ENCODE measurements around the gene DENND1B.

Gene DENND1B

GRCh38 chr1:197553281-197553680, 222.0 kb downstream of the DENND1B start:
- Histone ChIP-seq H3K4me1 (ENCODE audit: control insufficient read depth, insufficient read depth, low read length) (no peaks in the 10 kb centered on the region), H3K27ac (ENCODE audit: extremely low read depth, low read depth, low read length) (no peak overlapping the region), H3K4me3 (ENCODE audit: low read depth, low read length) (no peak overlapping the region), H3K36me3 (ENCODE audit: control insufficient read depth in 2 of 2, insufficient read depth in 1 of 2, low read length in 2 of 2) (no peaks in the 10 kb centered on the region), H3K9me3 (ENCODE audit: control insufficient read depth, insufficient read depth, low read depth, low read length) (no peaks in the 10 kb centered on the region)
- TF ChIP-seq ZNF677 (tag by site-specific recombination; IDR thresholded peaks at IDR 0.05) (no peak), OSR2 (tag by site-specific recombination; IDR thresholded peaks at IDR 0.05) (no peak)
- ChIA-PET POLR2A (no interaction called here), CTCF (no interaction called here)

- ChIA-PET POLR2A (no interaction called here), CTCF (interaction anchor here (0.6 kb wide), 2 partner anchors 724 to 797 kb away, joined by 3 to 4 read pairs; no protein-coding TSS in a partner anchor)
- H3K9me3 ChIP-seq (ENCODE audit: control insufficient read depth, insufficient read depth, low read depth, low read length) = no peaks in the 10 kb centered on the region
Measured at GRCh38 chr1:197546989-197547388, 228.3 kb downstream of the DENND1B start.

GRCh38 chr1:197544553-197544952, 230.7 kb downstream of the DENND1B start:
- H3K4me1 ChIP-seq (ENCODE audit: control insufficient read depth, insufficient read depth, low read length) = no peaks in the 10 kb centered on the region
- no peaks in the 10 kb centered on the region for H3K36me3 ChIP-seq (ENCODE audit: control insufficient read depth in 2 of 2, insufficient read depth in 1 of 2, low read length in 2 of 2)
- no peak overlapping the region for H3K27ac ChIP-seq (ENCODE audit: extremely low read depth, low read depth, low read length)
- POLR2A ChIA-PET = no interaction called here
- CTCF ChIA-PET = no interaction called here
- no peaks in the 10 kb centered on the region for H3K9me3 ChIP-seq (ENCODE audit: control insufficient read depth, insufficient read depth, low read depth, low read length)
- H3K4me3 ChIP-seq (ENCODE audit: low read depth, low read length) = no peak overlapping the region
- TF ChIP-seq ZBTB6 (tag by site-specific recombination; IDR thresholded peaks at IDR 0.05) = no peak
- peak; percentile 99 for TF ChIP-seq ZNF513 (tag by site-specific recombination; IDR thresholded peaks at IDR 0.05)

More at GRCh38 chr1:197546989-197547388, 228.3 kb downstream of the DENND1B start:
- Histone ChIP-seq H3K27ac (ENCODE audit: extremely low read depth, low read depth, low read length) (no peak overlapping the region), H3K36me3 (ENCODE audit: control insufficient read depth in 2 of 2, insufficient read depth in 1 of 2, low read length in 2 of 2) (no peaks in the 10 kb centered on the region), H3K4me1 (ENCODE audit: control insufficient read depth, insufficient read depth, low read length) (no peaks in the 10 kb centered on the region), H3K4me3 (ENCODE audit: low read depth, low read length) (no peak overlapping the region)
- TF ChIP-seq ZNF792 (tag by site-specific recombination; IDR thresholded peaks at IDR 0.05) (no peak), ZNF791 (tag by site-specific recombination; IDR thresholded peaks at IDR 0.05) (no peak), ZFHX2 (tag by site-specific recombination; conservative IDR thresholded peaks at IDR 0.05) (no peak)

GRCh38 chr1:197544130-197544529, 231.2 kb downstream of the DENND1B start:
- Histone ChIP-seq H3K27ac (ENCODE audit: extremely low read depth, low read depth, low read length) (no peak overlapping the region), H3K4me1 (ENCODE audit: control insufficient read depth, insufficient read depth, low read length) (no peaks in the 10 kb centered on the region), H3K36me3 (ENCODE audit: control insufficient read depth in 2 of 2, insufficient read depth in 1 of 2, low read length in 2 of 2) (no peaks in the 10 kb centered on the region), H3K9me3 (ENCODE audit: control insufficient read depth, insufficient read depth, low read depth, low read length) (no peaks in the 10 kb centered on the region), H3K4me3 (ENCODE audit: low read depth, low read length) (no peak overlapping the region)
- no peak for TF ChIP-seq CTCF (tag by site-specific recombination; IDR thresholded peaks at IDR 0.05)
- CTCF ChIA-PET = interaction anchor here (0.6 kb wide), 1 partner anchor 170 kb away, joined by 3 read pairs; no protein-coding TSS in a partner anchor
- POLR2A ChIA-PET = no interaction called here

- ChIA-PET POLR2A (no interaction called here), CTCF (no interaction called here)
- H3K4me1 ChIP-seq (ENCODE audit: control insufficient read depth, insufficient read depth, low read length) = no peaks in the 10 kb centered on the region
- H3K9me3 ChIP-seq (ENCODE audit: control insufficient read depth, insufficient read depth, low read depth, low read length) = no peaks in the 10 kb centered on the region
- H3K36me3 ChIP-seq (ENCODE audit: control insufficient read depth in 2 of 2, insufficient read depth in 1 of 2, low read length in 2 of 2) = no peaks in the 10 kb centered on the region
- no peak overlapping the region for H3K4me3 ChIP-seq (ENCODE audit: low read depth, low read length)
- no peak overlapping the region for H3K27ac ChIP-seq (ENCODE audit: extremely low read depth, low read depth, low read length)
- TF ChIP-seq ZNF792 (tag by site-specific recombination; IDR thresholded peaks at IDR 0.05) = no peak
- TF ChIP-seq ZFP41 (tag by site-specific recombination; IDR thresholded peaks at IDR 0.05; ENCODE audit: borderline replicate concordance) = no peak
- no peak for TF ChIP-seq ZNF626 (tag by site-specific recombination; IDR thresholded peaks at IDR 0.05)
- TF ChIP-seq GLI2 (tag by site-specific recombination; IDR thresholded peaks at IDR 0.05; ENCODE audit: borderline replicate concordance, low read depth) = no peak
- no peak for TF ChIP-seq GLIS2 (tag by site-specific recombination; IDR thresholded peaks at IDR 0.05)
- TF ChIP-seq ZNF664 (tag by site-specific recombination; IDR thresholded peaks at IDR 0.05) = no peak
- no peak for TF ChIP-seq YY1 (tag by site-specific recombination; IDR thresholded peaks at IDR 0.05)
- no peak for TF ChIP-seq ZNF488 (tag by site-specific recombination; IDR thresholded peaks at IDR 0.05)
- no peak for TF ChIP-seq ZNF354C (tag by site-specific recombination; IDR thresholded peaks at IDR 0.05; ENCODE audit: borderline replicate concordance, low read depth)
- TF ChIP-seq YY2 (tag by site-specific recombination; IDR thresholded peaks at IDR 0.05) = no peak
- TF ChIP-seq ZNF302 (tag by site-specific recombination; IDR thresholded peaks at IDR 0.05; ENCODE audit: low read depth) = no peak
- no peak for TF ChIP-seq ZNF202 (tag by site-specific recombination; IDR thresholded peaks at IDR 0.05; ENCODE audit: borderline replicate concordance)
Measured at GRCh38 chr1:197541411-197541810, 233.9 kb downstream of the DENND1B start.
